ENCODE measurements around the gene IL22RA2.

DNA sequence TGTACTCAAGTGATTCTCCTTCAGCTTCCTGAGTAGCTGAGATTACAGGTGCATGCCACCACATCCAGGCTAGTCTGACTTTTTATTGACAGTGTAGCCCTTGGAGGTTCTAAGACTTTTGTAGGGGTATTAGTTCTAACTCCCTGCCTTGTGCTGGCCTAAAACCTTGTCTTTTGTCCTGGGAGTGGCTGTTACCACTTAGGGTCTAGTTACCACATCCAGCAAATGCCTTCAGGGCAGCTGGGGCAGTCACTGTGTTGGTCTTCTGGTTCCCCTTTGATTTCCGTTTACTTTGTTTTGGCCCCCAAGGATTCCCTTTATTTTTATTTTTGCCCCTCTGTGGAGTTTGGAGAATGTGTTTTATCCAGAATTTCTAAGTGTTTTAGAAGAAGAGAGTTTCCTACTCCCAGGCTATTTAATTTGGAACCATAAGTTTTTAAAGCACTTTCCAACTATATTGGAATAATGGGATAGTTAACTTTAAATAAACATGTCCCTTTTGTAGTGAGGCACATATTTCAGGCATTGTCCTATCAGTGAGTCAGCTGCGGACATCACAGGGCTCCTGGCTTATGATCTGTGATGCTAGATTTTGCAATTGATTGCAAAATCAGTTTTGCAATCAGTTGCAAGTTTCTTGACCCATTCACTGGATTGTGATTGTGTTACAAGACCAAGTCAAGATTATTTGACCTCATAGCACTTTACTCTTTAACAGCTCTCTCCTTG is 25.0 kb downstream of the IL22RA2 start:
- TF ChIP-seq, protein P1, sequence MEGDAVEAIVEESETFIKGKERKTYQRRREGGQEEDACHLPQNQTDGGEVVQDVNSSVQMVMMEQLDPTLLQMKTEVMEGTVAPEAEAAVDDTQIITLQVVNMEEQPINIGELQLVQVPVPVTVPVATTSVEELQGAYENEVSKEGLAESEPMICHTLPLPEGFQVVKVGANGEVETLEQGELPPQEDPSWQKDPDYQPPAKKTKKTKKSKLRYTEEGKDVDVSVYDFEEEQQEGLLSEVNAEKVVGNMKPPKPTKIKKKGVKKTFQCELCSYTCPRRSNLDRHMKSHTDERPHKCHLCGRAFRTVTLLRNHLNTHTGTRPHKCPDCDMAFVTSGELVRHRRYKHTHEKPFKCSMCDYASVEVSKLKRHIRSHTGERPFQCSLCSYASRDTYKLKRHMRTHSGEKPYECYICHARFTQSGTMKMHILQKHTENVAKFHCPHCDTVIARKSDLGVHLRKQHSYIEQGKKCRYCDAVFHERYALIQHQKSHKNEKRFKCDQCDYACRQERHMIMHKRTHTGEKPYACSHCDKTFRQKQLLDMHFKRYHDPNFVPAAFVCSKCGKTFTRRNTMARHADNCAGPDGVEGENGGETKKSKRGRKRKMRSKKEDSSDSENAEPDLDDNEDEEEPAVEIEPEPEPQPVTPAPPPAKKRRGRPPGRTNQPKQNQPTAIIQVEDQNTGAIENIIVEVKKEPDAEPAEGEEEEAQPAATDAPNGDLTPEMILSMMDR (IDR thresholded peaks at IDR 0.05; ENCODE audit: borderline replicate concordance, extremely low read depth, low read length, poor library complexity, severe bottlenecking), result no peak
- TF ChIP-seq EZH2 (IDR thresholded peaks at IDR 0.05; ENCODE audit: borderline replicate concordance, low read depth, low read length, severe bottlenecking), result no peak
